GM12891 (cell line): ENCODE measurements around the gene ADGRE1.

ENCODE experiments used
- POLR2A ChIP-seq: IDR thresholded peaks from 2 replicates; pipeline ENCODE4 v1.6.1; 2011; ENCODE audit warnings: low read depth, low read length, control low read depth
- POLR2AphosphoS5 ChIP-seq: IDR thresholded peaks from 2 replicates; pipeline ENCODE4 v1.6.1; 2011; ENCODE audit warnings: low read depth, low read length, control low read depth
- POU2F2 ChIP-seq: IDR thresholded peaks from 2 replicates; pipeline ENCODE4 v1.6.1; 2011; ENCODE audit warnings: low read depth, mild to moderate bottlenecking, control low read depth, low read length, moderate library complexity
- TAF1 ChIP-seq: IDR thresholded peaks from 2 replicates; pipeline ENCODE4 v1.6.1; 2011; ENCODE audit warnings: low read depth, low read length, control low read depth

DNA sequence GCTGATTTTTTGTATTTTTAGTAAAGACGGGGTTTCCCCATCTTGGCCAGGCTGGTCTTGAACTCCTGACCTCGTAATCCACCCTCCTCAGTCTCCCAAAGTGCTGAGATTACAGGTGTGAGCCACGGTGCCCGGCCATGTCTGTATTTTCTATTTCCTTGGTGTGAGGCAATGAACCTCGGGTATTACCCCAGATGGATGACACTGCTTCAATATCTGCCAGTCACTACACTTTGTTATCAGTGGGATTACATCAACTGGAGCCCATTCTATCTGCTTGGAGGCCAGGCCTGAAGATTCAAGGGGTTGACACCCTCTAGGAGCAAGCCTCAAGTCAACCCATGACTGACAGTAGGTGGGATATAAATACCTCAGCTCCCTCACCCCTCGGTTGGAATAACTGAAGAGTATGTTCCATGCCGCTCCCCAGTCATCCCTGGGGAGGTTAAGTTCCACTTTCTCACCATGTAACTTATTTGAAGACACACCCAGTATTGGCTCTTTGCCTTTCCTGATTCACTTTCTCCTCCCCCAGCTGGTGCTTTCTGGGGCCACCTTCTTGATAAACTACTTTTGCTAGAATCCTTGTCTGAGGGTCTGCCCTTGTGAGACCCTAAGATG is 992 bp upstream of the ADGRE1 start:
- TF ChIP-seq POLR2AphosphoS5, result no peak
- TF ChIP-seq POLR2A, result no peak
- no peak for TF ChIP-seq POU2F2
- TF ChIP-seq TAF1, result no peak
